Left renal pelvis (tissue), 4 donors: ENCODE data around the gene SLC16A2. TPM values are rescaled to one million over a fixed set of nuclear protein-coding genes. Genes with fewer than 3 reads are reported as not detected.

ENCODE experiments used
- DNase-seq, 4 donors: peaks; one replicate each; pipeline ENCODE4 v3.0.0-alpha.2; 2013; ENCODE audit warnings: low read depth in 4 of 4, low spot score in 3 of 4
- polyA plus RNA-seq, 4 donors: library from polyadenylated mRNA; unstranded; fragments of 120-200 nt; gene quantifications; one replicate each; pipeline ENCODE4 v1.2.1, GENCODE V29; 2013; ENCODE audit not compliant: insufficient read length in 4 of 4

SLC16A2 gene
- polyA plus RNA-seq, result 10 to 100 TPM; 30.1 to 64.2 (median 32.8) TPM

- DNase-seq, result peak in 2 of 4 donors; percentile 70 to 75
Measured at GRCh38 chrX:74421036-74421739, at the start of gene SLC16A2. SLC16A2 (plus strand) TSS chrX:74421493; CDS start chrX:74421638, 145 bp downstream.

- DNase-seq, result no peak
Measured at GRCh38 chrX:74372272-74372671, 49.0 kb upstream of the SLC16A2 start.

DNA sequence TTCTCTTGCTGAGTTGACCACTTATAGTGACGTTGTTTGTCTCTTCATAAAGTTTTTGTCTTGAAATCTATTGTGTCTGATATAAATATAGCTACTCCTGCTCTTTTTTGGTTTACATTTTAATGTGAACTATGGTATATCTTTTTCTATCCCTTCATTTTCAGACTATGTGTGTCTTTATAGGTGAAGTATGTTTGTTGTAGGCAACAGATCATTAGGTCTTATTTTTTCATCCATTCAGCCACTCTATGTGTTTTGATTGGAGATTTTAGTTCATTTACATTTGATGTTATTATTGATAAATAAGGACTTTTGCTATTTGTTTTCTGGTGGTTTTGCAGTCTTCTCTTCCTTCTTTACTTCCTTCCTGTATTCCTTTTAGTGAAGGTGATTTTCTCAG is 44.0 kb upstream of the SLC16A2 start:
- DNase-seq, result no peak

GRCh38 chrX:74382613-74383012 is 38.7 kb upstream of the SLC16A2 start:
- DNase-seq, result peak in 2 of 4 donors; percentile 3 to 18

DNA sequence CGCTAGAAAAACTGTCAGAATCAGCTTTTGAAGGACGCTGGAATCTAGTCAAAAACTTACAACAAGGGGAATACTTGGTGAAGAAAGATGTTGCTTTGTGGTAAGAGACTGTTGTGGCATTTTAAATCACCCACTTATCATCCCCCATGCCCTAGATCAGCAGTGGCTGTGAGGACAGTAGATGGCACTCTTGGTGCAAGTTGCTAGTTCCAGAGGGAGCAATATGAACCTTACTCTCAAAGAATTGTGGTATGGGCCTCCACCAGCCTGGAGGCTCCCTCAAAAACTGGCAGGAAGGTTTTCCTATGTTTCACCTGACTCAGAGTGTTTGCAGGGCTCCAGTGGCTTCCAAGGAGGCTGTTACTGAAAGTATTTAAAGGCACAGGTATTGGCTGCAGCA is 37.7 kb upstream of the SLC16A2 start:
- DNase-seq, result no peak

GRCh38 chrX:74389016-74389722 is 32.1 kb upstream of the SLC16A2 start:
- DNase-seq, result no peak

DNA sequence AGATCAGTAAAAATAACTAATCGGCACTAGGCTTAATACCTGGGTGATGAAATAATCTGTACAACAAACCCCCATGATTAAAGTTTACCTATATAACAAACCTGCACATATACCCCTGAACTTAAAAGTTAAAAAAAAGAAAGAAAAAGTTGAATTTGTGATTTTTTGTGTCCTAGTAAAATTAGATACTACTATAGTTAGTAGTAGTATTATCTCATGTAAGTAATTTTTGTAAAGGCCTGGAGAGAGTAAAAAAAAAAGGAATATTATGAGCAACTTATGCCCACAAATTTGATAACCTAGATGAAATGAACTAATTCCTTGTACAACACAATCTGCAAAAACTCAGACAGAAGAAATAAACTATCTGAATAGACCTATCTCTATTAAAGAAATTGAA is 25.7 kb upstream of the SLC16A2 start:
- no peak for DNase-seq

DNA sequence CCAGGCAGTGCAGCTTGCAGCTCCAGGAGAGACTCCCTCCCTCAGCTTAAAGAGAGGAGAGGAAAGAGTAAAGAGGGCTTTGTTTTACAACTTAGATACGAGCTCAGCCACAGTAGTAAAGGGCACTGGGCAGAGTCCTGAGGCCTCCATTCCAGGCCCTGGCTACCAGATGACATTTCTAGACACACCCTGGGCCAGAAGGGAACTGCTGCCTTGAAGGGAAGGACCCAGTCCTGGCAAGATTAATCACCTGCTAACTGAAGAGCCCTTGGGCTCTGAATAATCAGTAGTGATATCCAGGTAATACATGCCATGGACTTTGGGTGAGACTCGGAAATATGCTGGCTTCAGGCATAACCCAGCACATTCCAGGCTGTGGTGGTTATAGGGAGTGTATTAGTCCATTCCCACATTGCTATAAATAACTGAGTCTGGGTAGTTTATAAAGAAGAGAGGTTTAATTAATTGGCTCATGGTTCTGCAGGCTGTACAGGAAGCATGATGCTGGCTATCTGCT is 15.3 kb upstream of the SLC16A2 start:
- no peak for DNase-seq

GRCh38 chrX:74408304-74408703 is 13.0 kb upstream of the SLC16A2 start:
- no peak for DNase-seq

- DNase-seq, result peak in 1 of 4 donors; percentile 9
Measured at GRCh38 chrX:74419864-74420195, 1.5 kb upstream of the SLC16A2 start.

DNA sequence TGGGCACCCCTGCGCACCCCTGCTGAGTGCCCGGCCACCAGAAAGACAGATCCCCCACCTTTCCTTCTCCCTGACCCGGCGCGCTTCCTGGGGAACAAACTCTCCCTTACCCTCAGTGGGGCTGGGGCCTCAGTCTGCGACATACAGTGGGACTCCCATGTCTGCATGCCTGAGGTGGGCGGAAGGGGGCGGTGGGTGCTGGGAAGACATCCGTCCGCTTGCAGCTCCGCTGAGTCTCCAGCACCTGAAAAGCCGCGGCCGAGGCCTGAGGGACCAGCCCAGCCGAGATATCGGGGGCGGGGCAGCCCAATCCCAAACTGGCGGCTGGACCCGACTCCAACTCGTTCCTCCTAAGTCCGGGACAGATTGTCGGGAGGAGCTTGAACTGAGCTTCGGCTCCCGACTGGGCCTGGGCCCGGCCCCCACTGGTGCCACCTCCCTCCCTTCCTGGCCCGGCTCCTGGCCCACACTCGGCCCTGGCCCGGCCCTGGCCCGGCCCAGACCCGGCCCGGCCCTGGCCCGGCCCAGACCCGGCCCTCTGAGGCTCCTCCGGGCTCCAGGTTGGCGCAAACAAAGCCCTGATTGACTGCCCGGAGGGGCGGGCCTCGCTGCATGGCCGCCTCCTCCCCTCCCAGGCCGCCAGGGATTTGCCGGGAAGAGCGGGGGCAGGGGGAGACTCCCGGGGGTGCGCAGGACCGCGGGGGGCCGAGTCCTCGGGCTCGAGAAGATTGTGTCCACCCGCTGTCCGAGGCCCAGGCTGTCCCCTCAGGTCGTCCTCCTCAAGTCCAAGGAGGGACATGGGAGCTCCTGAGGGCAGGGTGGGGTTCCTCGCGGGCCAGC is 877 bp upstream of the SLC16A2 start:
- DNase-seq, result peak in 1 of 4 donors; percentile 19

GRCh38 chrX:74421740-74422352 is 553 bp downstream of the SLC16A2 start:
- DNase-seq, result no peak

DNA sequence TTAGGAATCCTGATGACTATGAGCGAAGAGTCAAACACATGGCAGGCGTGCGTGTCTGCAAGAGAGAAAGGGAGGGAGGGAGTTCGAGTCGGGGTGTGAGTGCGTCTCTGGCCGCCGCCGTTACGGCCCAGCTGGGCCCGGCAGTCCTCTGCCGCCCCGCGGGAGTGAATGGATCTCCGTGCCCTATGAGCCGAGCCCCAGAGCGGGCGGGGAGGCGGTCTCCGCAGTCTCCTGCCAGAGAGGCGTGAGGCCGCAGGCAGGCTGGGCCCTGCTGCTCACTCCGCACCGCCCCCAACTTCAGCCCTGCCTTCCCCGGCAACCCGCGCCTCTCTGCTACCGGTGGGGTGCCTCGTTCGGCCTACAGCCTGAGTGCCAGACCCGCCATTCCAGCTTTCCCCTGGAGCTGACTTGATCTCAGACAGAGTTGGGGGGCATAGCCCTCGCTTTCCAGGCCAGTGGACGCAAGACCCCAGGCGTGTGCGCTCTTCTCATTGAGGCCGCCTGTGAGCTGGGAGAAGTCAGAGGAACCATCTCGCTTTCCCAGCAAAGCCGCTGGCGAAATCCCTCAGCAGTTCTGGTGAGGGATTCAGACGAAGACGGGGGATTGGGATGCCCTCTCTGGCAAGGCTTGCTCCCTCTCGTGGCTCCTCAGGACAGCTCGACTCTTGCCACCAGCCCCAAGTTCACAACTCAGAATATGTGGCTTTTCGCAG is 1.4 kb downstream of the SLC16A2 start:
- peak in 1 of 4 donors; percentile 30 for DNase-seq

GRCh38 chrX:74423289-74423998 is 2.2 kb downstream of the SLC16A2 start:
- DNase-seq, result no peak

DNA sequence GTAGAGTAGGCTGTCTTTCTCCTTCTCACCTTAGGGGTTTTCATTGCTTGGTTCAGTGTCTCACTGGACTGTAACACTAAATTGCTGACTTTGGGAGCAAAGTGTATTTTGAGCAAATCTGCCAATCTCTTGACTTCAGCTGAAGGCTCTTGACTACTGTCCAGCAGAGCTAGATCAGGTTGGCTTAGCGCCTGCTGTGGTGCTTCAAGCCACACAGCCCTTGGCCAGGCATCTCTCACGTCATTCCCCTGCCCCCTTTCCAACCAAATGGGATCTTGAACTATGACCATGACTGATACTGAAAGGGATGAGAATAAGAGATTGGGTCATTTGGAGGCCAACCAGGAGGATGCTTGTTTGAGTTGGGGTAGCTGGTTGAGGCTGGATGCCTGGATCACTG is 4.8 kb downstream of the SLC16A2 start:
- DNase-seq, result no peak

DNA sequence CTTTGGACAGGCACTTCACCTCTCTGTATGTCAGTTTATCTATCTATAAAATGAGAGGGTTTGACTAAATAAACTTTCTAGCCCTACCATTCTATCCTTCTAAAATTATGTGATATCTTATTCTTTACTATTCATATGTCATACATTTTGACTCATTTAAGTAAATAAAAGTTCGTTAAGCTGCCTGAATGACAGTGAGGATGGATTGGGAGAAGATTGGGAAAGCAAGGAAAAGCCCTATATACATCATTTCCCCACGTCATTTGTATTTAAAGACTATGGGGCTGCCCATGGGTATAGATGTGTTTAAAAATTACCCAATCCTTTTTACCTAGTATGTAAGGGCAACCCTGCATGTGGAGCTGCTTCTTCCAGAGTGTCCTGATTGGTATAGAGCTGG is 5.3 kb downstream of the SLC16A2 start:
- DNase-seq, result no peak

- no peak for DNase-seq
Measured at GRCh38 chrX:74431797-74432196, 10.5 kb downstream of the SLC16A2 start.

DNA sequence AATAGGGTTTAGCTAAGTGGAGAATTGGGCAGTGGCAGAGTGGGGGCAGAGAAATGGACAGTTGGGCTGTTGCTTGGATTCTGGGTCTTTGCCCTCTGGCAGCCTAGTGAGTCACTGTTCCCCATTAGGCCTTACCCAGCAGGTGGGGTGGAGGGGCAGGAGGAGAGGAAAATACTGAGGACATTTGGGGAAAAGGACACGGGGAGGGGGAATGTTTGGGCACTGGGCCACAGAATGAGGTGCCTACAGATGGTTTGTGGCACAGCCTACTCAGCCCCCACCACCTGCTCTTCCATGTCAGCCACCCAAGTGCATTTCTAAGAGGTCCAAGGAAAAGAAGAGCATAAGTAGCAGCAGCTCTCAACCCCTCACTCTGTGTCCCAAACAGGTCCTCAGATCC is 13.0 kb downstream of the SLC16A2 start:
- no peak for DNase-seq

GRCh38 chrX:74437530-74437929 is 16.2 kb downstream of the SLC16A2 start:
- DNase-seq, result no peak
